NT2/D1 (cell line): ENCODE data around the gene PAK5.
"Not testable (repeated sequence)": the region's sequence is repeated elsewhere in the genome, so short reads cannot be mapped to it uniquely, and the experiment has no call there.

ENCODE experiments used
- DNase-seq: peaks from one replicate; pipeline ENCODE4 v3.0.0-alpha.2; 2011; ENCODE audit warnings: low read depth, low spot score
- H3K27me3 ChIP-seq: 2 replicates; pipeline ENCODE4 v1.6.0; 2011; ENCODE audit warnings: mild to moderate bottlenecking; ENCODE audit not compliant: insufficient read length, insufficient read depth
- H3K36me3 ChIP-seq: 2 replicates; pipeline ENCODE4 v1.6.1; 2011; ENCODE audit warnings: mild to moderate bottlenecking, low read length, mixed read lengths; ENCODE audit not compliant: insufficient read depth, insufficient read length
- H3K4me1 ChIP-seq: 2 replicates; pipeline ENCODE4 v1.5.1; 2011; ENCODE audit not compliant: insufficient read depth, insufficient read length
- H3K4me3 ChIP-seq: 2 replicates; pipeline ENCODE4 v1.5.1; 2011; ENCODE audit warnings: low read depth; ENCODE audit not compliant: insufficient read length
- H3K9ac ChIP-seq: 2 replicates; pipeline ENCODE4 v1.6.0; 2011; ENCODE audit warnings: low read depth; ENCODE audit not compliant: insufficient read length
- H3K9me3 ChIP-seq: 2 replicates; pipeline ENCODE4 v1.5.1; 2011; ENCODE audit warnings: mild to moderate bottlenecking, low read length; ENCODE audit not compliant: insufficient read depth
- SUZ12 ChIP-seq: IDR thresholded peaks from 2 replicates; pipeline ENCODE4 v1.6.1; 2011; ENCODE audit not compliant: insufficient read length, insufficient read depth; ENCODE audit errors: extremely low read depth
- YY1 ChIP-seq: IDR thresholded peaks from 2 replicates; pipeline ENCODE4 v1.6.1; 2011; ENCODE audit not compliant: insufficient read length, insufficient read depth
- ZNF274 ChIP-seq: IDR thresholded peaks from 2 replicates; pipeline ENCODE4 v1.6.1; 2011; ENCODE audit warnings: mild to moderate bottlenecking, low read depth, low read length

PAK5 gene

GRCh38 chr20:9663423-9663822 is 175.5 kb downstream of the PAK5 start:
- Histone ChIP-seq H3K9ac (no peak overlapping the region), H3K36me3 (no peaks in the 10 kb centered on the region), H3K9me3 (no peaks in the 10 kb centered on the region), H3K4me1 (no peaks in the 10 kb centered on the region), H3K27me3 (no peaks in the 10 kb centered on the region), H3K4me3 (no peak overlapping the region)
- no peak for TF ChIP-seq SUZ12
- DNase-seq, result no peak

- no peak overlapping the region for H3K4me3 ChIP-seq
- H3K36me3 ChIP-seq, result no peaks in the 10 kb centered on the region
- H3K27me3 ChIP-seq, result no peaks in the 10 kb centered on the region
- H3K4me1 ChIP-seq, result no peaks in the 10 kb centered on the region
- no peak for TF ChIP-seq YY1
- no peak for TF ChIP-seq ZNF274
- no peak for TF ChIP-seq SUZ12
- peak; percentile 33 for DNase-seq
- no peak overlapping the region for H3K9ac ChIP-seq
- H3K9me3 ChIP-seq, result no peaks in the 10 kb centered on the region
Measured at GRCh38 chr20:9660236-9660868, 178.5 kb downstream of the PAK5 start.

GRCh38 chr20:9647741-9648140 is 191.1 kb downstream of the PAK5 start:
- H3K27me3 ChIP-seq, result no peaks in the 10 kb centered on the region
- no peaks in the 10 kb centered on the region for H3K4me1 ChIP-seq
- TF ChIP-seq ZNF274 (no peak), YY1 (no peak), SUZ12 (no peak)
- no peak overlapping the region for H3K4me3 ChIP-seq
- H3K9ac ChIP-seq, result no peak overlapping the region
- no peaks in the 10 kb centered on the region for H3K36me3 ChIP-seq
- no peak for DNase-seq
- no peaks in the 10 kb centered on the region for H3K9me3 ChIP-seq

GRCh38 chr20:9646375-9646774 is 192.5 kb downstream of the PAK5 start:
- TF ChIP-seq SUZ12 (no peak), ZNF274 (no peak), YY1 (no peak)
- H3K4me1 ChIP-seq, result no peaks in the 10 kb centered on the region
- no peak overlapping the region for H3K4me3 ChIP-seq
- no peaks in the 10 kb centered on the region for H3K36me3 ChIP-seq
- no peak overlapping the region for H3K9ac ChIP-seq
- no peaks in the 10 kb centered on the region for H3K27me3 ChIP-seq
- no peaks in the 10 kb centered on the region for H3K9me3 ChIP-seq
- DNase-seq, result no peak

GRCh38 chr20:9642882-9643281 is 196.0 kb downstream of the PAK5 start:
- DNase-seq, result no peak
- TF ChIP-seq ZNF274, result no peak
- no peak for TF ChIP-seq YY1
- TF ChIP-seq SUZ12, result no peak

GRCh38 chr20:9641499-9642000 is 197.3 kb downstream of the PAK5 start:
- not testable (repeated sequence) for H3K9ac ChIP-seq, H3K36me3 ChIP-seq, H3K27me3 ChIP-seq, H3K4me1 ChIP-seq, DNase-seq, H3K4me3 ChIP-seq, H3K9me3 ChIP-seq

More at GRCh38 chr20:9642882-9643281, 196.0 kb downstream of the PAK5 start:
- Histone ChIP-seq H3K4me3 (no peak overlapping the region), H3K4me1 (no peaks in the 10 kb centered on the region), H3K9ac (no peak overlapping the region), H3K27me3 (no peaks in the 10 kb centered on the region), H3K36me3 (no peaks in the 10 kb centered on the region), H3K9me3 (no peaks in the 10 kb centered on the region)

GRCh38 chr20:9637889-9638288 is 201.0 kb downstream of the PAK5 start:
- no peaks in the 10 kb centered on the region for H3K27me3 ChIP-seq
- no peak overlapping the region for H3K9ac ChIP-seq
- TF ChIP-seq YY1, result no peak
- no peak for TF ChIP-seq SUZ12
- TF ChIP-seq ZNF274, result no peak
- no peaks in the 10 kb centered on the region for H3K36me3 ChIP-seq
- no peak for DNase-seq
- H3K9me3 ChIP-seq, result no peaks in the 10 kb centered on the region
- H3K4me1 ChIP-seq, result no peaks in the 10 kb centered on the region
- H3K4me3 ChIP-seq, result no peak overlapping the region

GRCh38 chr20:9635750-9636149 is 203.1 kb downstream of the PAK5 start:
- DNase-seq, result no peak
- Histone ChIP-seq H3K4me3 (no peak overlapping the region), H3K36me3 (no peaks in the 10 kb centered on the region), H3K9ac (no peak overlapping the region), H3K9me3 (no peaks in the 10 kb centered on the region), H3K27me3 (no peaks in the 10 kb centered on the region), H3K4me1 (no peaks in the 10 kb centered on the region)
- TF ChIP-seq ZNF274, result no peak
- TF ChIP-seq SUZ12, result no peak
- no peak for TF ChIP-seq YY1
